Psoas muscle (tissue), 8 donors: ENCODE data around the gene ITGB3BP. TPM values are rescaled to one million over a fixed set of nuclear protein-coding genes. Genes with fewer than 3 reads are reported as not detected.

Experiments
- ATAC-seq, 4 donors: fragments of 200-7000 bp; cut with Tn5 transposase; one replicate each; pipeline ENCODE4 v1.9.1; 2020; ENCODE audit warnings: moderate library complexity in 3 of 4, mild to moderate bottlenecking in 2 of 4
- DNase-seq, 2 donors: peaks; one replicate each; pipeline ENCODE4 v3.0.0-alpha.2; 2020
- H3K27ac ChIP-seq: fragments of 200-600 bp; one replicate; pipeline ENCODE4 v1.8.0; 2022
- H3K27me3 ChIP-seq, 3 donors: fragments of 200-600 bp in 1 of 3; one replicate each; pipeline versions ENCODE4 v1.6.1 to v1.8.0; 2013 to 2022; ENCODE audit warnings: low read length in 2 of 3, mild to moderate bottlenecking in 2 of 3, moderate library complexity in 1 of 3; ENCODE audit not compliant: insufficient read depth in 3 of 3
- H3K36me3 ChIP-seq, 2 donors: fragments of 200-600 bp in 1 of 2; one replicate each; pipeline versions ENCODE4 v1.6.1 to v1.8.0; 2013 to 2022; ENCODE audit warnings: low read depth in 1 of 2, mild to moderate bottlenecking in 1 of 2, moderate library complexity in 1 of 2; ENCODE audit not compliant: insufficient read depth in 1 of 2
- H3K4me1 ChIP-seq: fragments of 200-600 bp; one replicate; pipeline ENCODE4 v1.8.0; 2022
- H3K4me3 ChIP-seq: fragments of 200-600 bp; one replicate; pipeline ENCODE4 v1.8.0; 2022; ENCODE audit warnings: mild to moderate bottlenecking
- H3K9me3 ChIP-seq: fragments of 200-600 bp; one replicate; pipeline ENCODE4 v1.8.0; 2022
- CTCF ChIP-seq: fragments of 200-600 bp; IDR thresholded peaks from one replicate; pipeline ENCODE4 v1.8.0; 2022; ENCODE audit warnings: antibody characterized with exemption
- WGBS, 3 donors: extraction: QIAGEN DNeasy Blood & Tissue Kit; methylation state at CpG; one replicate each; pipeline versions ENCODE4 v1.1.6 to v1.1.7; 2013; 5-methylcytosine and 5-hydroxymethylcytosine counted together
- intact Hi-C, 2 donors: fragments of 100-400 bp; cut with DNase I; formaldehyde crosslinking; loops; one replicate each; pipeline versions ENCODE4 v1.11.0 to v1.14.2; 2022
- polyA plus RNA-seq, 3 donors: library from polyadenylated mRNA; stranded (reverse); fragments of 200-250 nt; gene quantifications; one replicate each; pipeline ENCODE4 v1.2.3, GENCODE V29; 2013
- total RNA-seq, 4 donors: library from RNA; stranded (reverse); fragmentation: NEBNext Ultra II Directional in 2 of 4; extraction: Animal tissue kit (Norgen Biotek cat#: 25700) in 2 of 4; gene quantifications; one replicate each; pipeline versions ENCODE4 v1.2.1 to v1.2.4, GENCODE V29; 2021 to 2023
- donor health status: healthy with polysubstance abuse.
- donor health status: DM: no; HTN: no; CAD: no; lungs with moderate emphysema.
- donor health status: Bipolar disorder and iron deficiency.
- donor health status: healthy.
- donor health status: DM: yes; HTN: yes; CAD: no.
- donor health status: DM: no; HTN: no; CAD: no.
- donor health status: DM: no; HTN: no; CAD: no.
- donor health status: DM: yes; HTN: yes; CAD: no.

The ITGB3BP gene
- total and polyA plus RNA-seq, 7 donors: 2.0 to 12.9 (median 4.1) TPM

- no peak for DNase-seq
- Histone ChIP-seq H3K9me3 (no peaks in the 10 kb centered on the region), H3K27me3 (no peaks in the 10 kb centered on the region), H3K27ac (no peak overlapping the region), H3K4me3 (no peak overlapping the region), H3K36me3 (no peaks in the 10 kb centered on the region), H3K4me1 (no peaks in the 10 kb centered on the region)
- 37 to 100% (median 49%) methylated on average over 1 of the region's 1 CpG for WGBS, 3 donors
- no peak for TF ChIP-seq CTCF
- intact Hi-C loops: no loop called here
- ATAC-seq: no peak
These were observed 24.9 kb downstream of the ITGB3BP start for GRCh38 chr1:63498106-63498505.

- DNase-seq (no peak), ATAC-seq (no peak)
- no peaks in the 10 kb centered on the region for H3K4me1 ChIP-seq
- WGBS, 3 donors: 92 to 93% (median 93%) methylated on average over 2 of the region's 2 CpGs
- no peaks in the 10 kb centered on the region for H3K9me3 ChIP-seq
- H3K27me3 ChIP-seq: no peaks in the 10 kb centered on the region
- intact Hi-C loops: no loop called here
- TF ChIP-seq CTCF: no peak
- H3K4me3 ChIP-seq: no peak overlapping the region
- H3K36me3 ChIP-seq: no peaks in the 10 kb centered on the region
- H3K27ac ChIP-seq: no peak overlapping the region
These were observed 25.4 kb downstream of the ITGB3BP start for GRCh38 chr1:63497577-63497976.

- intact Hi-C loops: no loop called here
- Histone ChIP-seq H3K27me3 (no peaks in the 10 kb centered on the region), H3K9me3 (no peaks in the 10 kb centered on the region), H3K36me3 (peaks cover 0 to 6% of the 10 kb centered on the region in 2 donors), H3K27ac (no peak overlapping the region), H3K4me3 (no peak overlapping the region), H3K4me1 (no peaks in the 10 kb centered on the region)
- whole genome bisulfite sequencing, 3 donors: 92 to 95% (median 92%) methylated on average over 8 of the region's 8 CpGs
- TF ChIP-seq CTCF: no peak
- no peak for ATAC-seq
- DNase-seq: no peak
These were observed 35.5 kb downstream of the ITGB3BP start for GRCh38 chr1:63487336-63488065.

GRCh38 chr1:63486629-63487028, 36.4 kb downstream of the ITGB3BP start:
- intact Hi-C loops: no loop called here
- ATAC-seq: no peak
- no peaks in the 10 kb centered on the region for H3K4me1 ChIP-seq
- no peaks in the 10 kb centered on the region for H3K9me3 ChIP-seq
- H3K27ac ChIP-seq: no peak overlapping the region
- TF ChIP-seq CTCF: no peak
- WGBS, 3 donors: 91 to 95% (median 95%) methylated on average over 1 of the region's 1 CpG
- H3K27me3 ChIP-seq: no peaks in the 10 kb centered on the region
- no peak for DNase-seq
- H3K4me3 ChIP-seq: no peak overlapping the region
- peaks cover 0 to 6% of the 10 kb centered on the region in 2 donors for H3K36me3 ChIP-seq

- 92 to 100% (median 93%) methylated on average over 1 of the region's 1 CpG for WGBS, 3 donors
- ATAC-seq (no peak), DNase-seq (no peak)
- Histone ChIP-seq H3K27me3 (no peaks in the 10 kb centered on the region), H3K4me1 (no peaks in the 10 kb centered on the region), H3K27ac (no peak overlapping the region), H3K36me3 (peaks cover 0 to 2% of the 10 kb centered on the region in 2 donors), H3K4me3 (no peak overlapping the region), H3K9me3 (no peaks in the 10 kb centered on the region)
- no peak for TF ChIP-seq CTCF
- intact Hi-C loops: no loop called here
These were observed 43.0 kb downstream of the ITGB3BP start for GRCh38 chr1:63480057-63480456.
